ENCODE results near the gene VPS13C. TPM values are rescaled to one million over a fixed set of nuclear protein-coding genes. Genes with fewer than 3 reads are reported as not detected.
A peak's percentile ranks its signal among the peaks of the same experiment; 100 is the strongest.
"Not testable (repeated sequence)": the region's sequence is repeated elsewhere in the genome, so short reads cannot be mapped to it uniquely, and the experiment has no call there.

VPS13C gene
- total RNA-seq, 1 donor from 2014 or later = 89.0 TPM

DNA sequence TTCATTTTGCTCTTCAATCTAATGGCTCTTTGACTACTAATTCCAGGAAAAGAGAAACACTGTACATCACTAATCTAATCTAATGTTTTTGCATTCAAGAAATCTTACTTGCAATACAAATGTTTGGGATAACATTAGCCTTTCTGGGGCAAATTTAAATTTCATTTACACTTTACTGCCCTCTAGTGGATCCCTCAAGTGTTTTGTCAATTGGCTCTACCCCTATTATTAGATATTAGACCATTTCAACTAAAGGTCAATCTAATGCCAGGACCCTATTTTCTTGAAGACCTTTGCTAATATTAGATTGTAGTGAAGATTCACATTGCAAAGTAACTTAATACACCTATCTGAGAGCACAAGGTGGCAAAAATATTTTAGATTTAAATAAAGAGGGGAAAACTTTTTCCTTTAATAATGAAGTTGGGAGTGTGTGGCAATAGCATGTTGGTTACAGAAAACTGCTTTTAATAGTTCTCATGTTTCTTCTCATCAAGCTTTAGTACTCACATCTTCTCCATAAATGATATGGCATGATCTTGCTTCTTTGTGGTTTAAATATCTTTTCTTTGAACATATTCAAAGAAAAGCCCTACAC lies 11.6 kb upstream of the VPS13C start:
- DNase-seq (ENCODE audit: low read depth in 2 of 2) = peak in 1 of 2 donors; percentile 66

DNA sequence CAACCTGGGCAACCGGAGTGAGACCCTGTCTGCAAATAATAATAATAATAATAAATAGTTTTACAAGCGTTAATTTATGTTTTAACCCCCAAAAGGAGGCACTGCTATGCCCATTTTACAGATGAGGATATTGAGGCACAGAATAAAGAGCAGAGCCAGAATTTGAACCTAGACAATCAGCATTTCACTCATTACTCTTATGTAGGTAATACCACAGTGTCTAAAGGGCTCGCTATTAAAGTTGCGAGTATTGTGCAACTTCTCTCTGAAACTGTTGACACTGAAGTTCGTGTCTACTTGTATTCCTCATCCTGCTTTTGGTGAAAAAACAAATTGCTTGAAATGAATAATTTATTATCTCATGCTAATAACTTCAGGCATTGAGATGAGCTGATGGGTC lies 9.3 kb upstream of the VPS13C start:
- DNase-seq (ENCODE audit: low read depth in 2 of 2) = no peak

DNA sequence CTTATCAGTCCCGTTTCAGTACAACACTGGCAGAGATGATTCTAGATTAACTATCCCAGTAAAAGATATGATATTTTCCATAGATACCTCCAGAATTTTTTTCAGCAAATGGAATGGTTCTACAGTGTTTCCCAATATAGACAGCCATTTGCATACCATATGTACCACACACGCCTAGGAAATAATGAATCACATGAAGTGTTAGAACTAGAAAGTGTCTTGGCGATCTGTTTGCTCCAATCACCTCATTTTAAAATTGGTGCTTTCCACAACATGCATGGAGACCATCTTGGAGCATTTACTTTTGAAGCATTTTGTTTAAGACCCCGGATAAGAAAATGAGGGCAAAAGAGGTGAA lies 8.5 kb upstream of the VPS13C start:
- peak in 1 of 2 donors; percentile 24 for DNase-seq (ENCODE audit: low read depth in 2 of 2)

DNA sequence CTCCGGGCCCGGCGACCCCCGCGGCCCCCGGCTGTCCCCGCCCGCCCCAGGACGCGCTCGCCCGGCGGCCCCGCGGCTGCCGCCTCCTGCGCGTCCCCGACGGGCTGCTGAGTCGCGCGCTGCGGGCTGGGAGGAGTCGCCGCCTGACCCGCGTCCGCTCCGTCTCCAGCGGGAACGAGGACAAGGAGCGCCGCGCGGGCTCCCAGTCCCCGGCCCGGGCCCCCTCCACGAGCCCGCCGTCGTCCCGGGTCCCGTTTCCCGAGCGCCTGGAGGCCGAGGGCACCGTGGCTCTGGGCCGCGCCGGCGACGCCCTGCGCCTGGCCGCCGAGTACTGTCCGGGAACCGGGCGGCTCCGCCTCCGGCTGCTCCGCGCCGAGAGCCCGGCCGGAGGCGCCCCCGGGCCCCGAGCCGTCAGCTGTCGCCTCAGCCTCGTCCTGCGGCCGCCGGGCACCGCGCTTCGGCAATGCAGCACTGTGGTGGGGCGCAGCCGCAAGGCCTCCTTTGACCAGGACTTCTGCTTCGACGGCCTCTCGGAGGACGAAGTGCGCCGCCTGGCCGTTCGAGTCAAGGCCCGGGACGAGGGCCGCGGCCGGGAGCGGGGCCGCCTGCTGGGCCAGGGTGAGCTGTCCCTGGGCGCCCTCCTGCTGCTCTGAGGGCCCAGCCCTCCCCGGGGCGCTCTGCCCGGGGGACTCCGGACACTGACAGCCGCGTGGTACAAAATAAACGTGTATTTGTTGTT lies 8.0 kb upstream of the VPS13C start:
- peak in 1 of 2 donors; percentile 71 for DNase-seq (ENCODE audit: low read depth in 2 of 2)

DNA sequence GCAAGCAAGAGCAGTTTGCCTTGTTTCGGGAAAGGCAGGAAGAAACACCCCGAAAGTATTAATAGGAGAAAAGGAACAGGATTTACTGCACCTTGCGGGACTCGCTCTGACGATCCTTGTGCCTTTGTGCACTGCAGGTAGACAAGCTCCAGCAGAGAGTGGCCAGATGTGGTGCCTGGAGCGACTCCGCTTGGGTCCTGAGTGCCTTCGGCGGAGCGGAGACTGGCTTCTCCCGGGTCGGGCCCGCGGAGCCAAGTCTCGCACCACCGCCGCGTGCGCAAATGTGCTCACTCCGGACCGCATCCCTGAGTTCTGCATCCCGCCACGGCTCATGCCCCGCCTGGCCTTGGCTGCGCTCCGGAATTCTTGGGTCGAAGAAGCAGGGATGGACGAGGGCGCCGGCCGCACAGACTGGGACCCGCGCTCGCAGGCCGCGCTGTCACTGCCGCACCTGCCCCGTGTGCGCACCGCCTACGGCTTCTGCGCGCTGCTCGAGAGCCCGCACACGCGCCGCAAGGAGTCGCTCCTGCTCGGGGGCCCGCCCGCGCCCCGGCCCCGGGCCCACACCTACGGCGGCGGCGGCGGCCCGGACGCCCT lies 7.3 kb upstream of the VPS13C start:
- peak in 1 of 2 donors; percentile 44 for DNase-seq (ENCODE audit: low read depth in 2 of 2)

DNA sequence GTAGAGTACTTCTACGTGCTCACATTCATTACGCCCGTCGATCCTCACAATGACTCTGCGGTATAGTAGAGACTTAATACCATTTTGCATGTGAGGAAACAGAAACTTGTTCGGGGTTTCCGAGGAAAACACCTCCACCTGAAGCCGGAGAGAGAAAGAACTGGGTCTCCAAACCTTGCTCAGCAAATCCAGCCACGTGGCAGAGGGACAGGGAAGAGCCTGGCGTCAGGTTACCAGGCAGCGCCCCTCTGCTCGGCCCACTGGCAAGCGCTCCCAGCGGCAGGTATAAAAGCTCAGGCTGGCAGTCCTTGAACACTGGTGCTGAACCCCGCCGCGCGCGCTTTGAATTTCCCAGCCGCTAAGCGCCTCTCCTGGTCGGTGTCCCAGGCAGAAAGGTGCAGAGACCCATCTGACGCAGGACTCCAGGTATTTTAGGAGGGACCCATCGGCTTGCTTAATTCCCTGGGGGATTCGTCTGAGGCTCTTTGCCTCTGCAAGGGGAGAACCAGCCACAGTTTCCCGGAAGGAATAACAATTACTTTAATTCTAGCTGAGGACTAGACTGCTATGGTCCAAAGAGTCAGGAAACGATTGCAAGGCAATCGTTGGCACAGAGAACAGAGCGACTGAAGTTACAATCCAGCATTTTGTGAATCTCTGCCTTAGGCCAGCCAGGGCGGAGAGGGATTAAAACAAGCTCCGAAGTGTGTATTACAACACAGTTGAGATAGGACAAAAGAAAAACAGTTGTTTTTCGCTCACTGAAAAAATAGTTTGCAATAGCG lies 6.6 kb upstream of the VPS13C start, which contains the start of gene C2CD4A:
TSS of gene C2CD4A (plus strand) at position 315 of the 785 bp plus-strand sequence. CDS start 637 bp downstream, outside the sequence.
- peak; percentile 67 to 95 for DNase-seq (ENCODE audit: low read depth in 2 of 2)

DNA sequence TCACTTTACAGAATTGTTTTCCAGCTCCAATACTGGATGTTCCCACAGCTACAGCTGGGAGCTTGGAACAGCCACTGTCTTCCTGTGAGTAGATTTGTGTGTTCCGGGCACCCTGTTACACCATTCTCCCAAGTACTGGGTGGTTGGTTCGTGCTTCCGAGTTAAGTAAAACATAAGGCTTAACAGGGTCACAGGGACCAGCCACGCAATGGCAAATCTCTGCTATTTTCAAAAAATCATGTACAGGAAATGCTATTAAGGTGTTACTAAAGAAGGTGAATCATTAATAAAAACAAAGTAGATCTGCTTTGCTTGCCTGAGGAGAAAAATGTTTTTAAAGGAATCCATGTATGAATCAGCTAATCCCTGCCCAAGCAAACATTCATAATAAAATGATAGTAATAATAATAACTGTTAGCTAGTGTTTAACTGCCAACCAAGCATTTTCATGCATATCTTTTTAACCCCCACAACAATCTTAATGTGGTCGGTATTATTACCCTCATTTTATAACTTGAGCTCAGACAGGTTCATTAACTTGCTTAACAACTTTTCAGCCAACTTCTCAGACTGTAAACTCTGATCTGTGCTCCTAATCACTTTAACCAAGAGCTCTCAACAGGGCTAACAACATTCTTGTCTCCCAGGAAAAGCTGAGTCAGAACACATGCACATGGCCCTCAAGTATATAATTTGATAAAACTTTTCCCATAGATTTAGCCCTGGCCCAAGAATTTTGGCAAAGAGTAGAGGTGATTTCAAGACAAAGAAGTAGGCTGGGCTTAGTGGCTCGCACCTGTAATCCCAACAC lies 3.8 kb upstream of the VPS13C start:
- DNase-seq (ENCODE audit: low read depth in 2 of 2) = peak in 1 of 2 donors; percentile 83

DNA sequence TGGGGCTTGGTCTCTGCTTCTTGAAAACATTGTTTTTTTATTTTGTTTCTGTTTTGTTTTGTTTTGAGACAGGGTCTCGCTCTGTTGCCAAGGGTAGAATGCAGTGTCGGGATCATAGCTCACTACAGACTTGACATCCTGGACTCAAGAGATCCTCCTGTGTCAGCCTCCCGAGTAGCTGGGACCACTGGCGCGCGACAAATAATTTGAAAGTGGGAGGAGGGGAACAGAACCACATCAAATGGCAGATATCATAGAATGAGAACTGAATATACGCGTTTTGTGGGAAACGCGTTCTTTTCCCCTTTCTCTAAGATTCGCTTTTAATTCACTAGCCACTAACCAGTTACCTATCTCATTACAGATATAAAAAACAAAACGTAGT lies 641 bp upstream of the VPS13C start:
- DNase-seq (ENCODE audit: low read depth in 2 of 2) = no peak

DNA sequence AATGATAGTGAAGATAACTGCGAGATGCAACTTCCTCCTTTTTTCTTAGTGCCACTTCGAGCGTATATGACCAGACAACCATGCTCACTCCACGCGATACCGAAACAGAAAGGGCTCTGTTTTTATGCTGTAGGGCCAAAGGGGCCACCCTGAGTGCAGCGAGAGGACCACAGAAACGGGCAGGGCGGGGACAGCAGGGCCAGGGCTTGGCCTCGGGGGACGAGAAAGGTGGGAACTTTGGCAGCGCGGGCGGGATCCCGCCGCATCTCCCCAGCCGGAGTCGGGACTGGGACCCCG lies 483 bp downstream of the VPS13C start:
- DNase-seq (ENCODE audit: low read depth in 2 of 2) = peak in 1 of 2 donors; percentile 55

DNA sequence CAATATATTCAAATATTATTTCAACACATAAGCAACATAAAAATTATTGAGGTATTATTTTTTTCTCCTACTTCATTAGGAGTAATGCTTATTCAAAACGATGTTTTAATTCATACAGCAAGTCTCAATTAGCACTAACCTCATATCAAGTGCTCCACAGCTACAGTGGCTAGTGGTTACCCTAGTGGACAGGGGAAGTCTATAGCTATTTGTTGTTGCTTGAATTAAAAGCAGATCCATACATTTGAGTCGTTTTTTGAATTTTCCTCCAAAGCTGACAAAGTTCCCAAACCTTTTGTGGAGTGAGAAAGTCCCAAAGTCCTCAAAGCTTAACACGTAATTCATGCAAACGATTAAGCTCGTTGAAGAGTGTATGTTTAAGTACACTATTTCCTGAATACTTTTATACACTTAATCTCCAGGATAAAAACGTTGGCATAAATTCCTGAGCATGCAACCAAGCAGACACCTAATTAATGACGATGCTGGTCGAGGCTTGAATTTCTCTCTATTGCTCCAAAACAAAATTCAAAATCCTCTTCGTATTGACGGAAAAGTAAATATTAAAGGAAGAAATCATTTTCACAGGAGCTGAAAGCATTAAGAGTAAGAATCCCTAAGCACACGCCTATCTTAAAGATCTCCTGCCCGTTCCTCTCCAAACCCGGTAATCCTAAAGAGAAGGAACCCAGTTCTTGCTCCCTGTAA lies 985 bp downstream of the VPS13C start:
- peak in 1 of 2 donors; percentile 39 for DNase-seq (ENCODE audit: low read depth in 2 of 2)

DNA sequence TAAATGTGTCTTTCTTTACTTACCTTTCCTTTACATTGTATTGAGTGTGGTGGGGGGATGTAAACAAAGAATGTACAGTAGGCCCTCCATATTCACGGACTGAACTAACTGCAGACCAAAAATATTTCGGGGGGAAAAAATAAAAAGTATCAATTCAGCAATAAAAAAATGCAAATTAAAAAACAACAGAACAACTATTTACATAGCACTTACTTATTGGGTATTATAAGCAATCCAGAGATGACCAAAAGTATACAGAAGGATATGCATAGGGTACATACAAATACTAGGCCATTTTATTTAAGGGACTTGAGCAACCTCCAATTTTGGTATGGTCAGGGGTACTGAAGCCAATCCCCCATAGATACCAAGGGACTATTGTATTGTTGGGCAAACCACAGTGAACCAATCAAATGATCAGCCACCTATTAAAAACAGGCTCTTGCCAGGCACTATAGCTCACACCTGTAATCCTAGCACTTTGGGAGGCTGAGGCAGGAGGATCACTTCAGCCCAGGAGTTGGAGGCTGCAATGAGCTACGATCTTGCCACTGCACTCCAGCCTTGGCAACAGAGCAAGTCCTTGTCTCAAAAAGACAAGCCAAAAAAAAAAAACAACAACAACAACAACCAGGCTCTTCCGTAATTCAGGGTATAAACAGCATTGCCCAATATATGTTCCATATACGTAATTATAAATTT lies 1.8 kb downstream of the VPS13C start:
- no peak for DNase-seq (ENCODE audit: low read depth in 2 of 2)

DNA sequence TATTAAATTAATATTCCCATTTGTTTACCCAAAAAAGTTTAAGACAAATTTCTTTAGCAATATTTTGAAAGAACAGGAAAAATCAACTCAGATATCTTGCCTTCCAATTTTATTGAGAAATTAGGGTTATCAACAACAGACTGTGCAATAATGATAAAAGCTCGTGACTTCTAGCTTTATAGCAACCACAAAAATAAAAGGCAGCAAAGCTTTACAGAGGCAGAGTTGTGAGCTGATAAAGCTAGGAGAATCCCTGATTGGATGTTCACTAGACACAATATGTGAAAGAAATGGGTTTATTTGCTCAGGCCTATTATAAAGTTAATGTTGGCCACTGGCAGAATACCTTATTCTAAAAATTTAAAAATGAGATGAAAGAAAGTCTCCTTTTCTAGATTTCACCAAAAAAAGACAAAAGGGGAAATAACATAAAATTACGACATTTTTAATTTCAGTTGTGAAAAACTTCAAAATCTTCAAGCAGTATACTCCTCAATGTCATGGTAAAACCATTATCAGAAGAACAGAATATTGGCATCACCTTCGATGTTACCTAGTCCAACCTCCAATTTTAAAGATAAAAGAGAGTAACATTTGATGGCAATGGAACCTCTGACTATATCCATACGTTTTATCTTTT lies 2.8 kb downstream of the VPS13C start:
- no peak for DNase-seq (ENCODE audit: low read depth in 2 of 2)

DNA sequence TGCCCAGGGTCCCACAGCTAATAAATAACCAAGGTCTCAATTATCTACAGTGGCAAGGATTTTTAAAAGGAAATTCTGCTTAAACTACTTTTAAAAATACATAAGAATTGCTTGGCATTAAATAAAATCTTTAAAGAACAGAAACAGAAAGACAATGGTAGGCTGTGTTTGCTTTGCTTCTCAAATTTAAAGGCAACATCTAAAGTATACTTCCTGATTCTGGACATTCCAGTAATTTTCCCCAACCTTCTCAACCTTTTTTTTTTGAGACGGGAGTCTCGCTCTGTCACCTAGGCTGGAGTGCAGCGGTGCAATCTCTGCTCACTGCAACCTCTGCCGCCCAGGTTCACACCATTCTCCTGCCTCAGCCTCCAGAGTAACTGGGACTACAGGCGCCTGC lies 5.3 kb downstream of the VPS13C start:
- DNase-seq (ENCODE audit: low read depth in 2 of 2) = no peak

DNA sequence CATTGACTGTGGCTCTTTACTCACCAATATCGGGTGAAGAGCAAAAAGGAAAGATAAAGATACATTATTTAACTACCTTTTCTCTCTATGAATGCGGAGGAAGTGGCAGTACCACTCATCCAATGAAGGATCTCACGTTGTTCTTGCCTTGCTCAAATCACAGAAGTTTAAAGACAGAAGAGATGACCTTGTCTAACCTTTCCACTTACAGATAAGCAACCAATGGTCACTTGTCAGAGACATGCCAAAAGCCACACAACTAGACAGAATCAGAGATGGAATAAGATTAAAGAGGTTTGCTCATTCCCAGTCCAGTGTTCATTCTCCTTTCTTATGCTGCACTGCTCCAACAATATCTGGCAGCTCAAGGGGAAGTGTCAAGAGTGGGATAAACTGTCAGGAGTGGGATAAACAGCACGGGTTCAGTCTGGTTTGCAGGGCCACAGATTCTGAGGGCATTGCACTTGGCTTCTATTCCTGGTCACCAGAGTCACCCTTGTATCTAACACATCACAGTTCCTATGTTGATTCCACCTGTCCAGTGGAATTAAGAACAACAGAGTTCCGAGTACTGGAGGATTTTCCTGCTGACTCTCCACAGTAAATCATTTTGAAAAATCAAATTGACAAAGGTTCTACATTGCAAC lies 6.7 kb downstream of the VPS13C start:
- no peak for DNase-seq (ENCODE audit: low read depth in 2 of 2)

DNA sequence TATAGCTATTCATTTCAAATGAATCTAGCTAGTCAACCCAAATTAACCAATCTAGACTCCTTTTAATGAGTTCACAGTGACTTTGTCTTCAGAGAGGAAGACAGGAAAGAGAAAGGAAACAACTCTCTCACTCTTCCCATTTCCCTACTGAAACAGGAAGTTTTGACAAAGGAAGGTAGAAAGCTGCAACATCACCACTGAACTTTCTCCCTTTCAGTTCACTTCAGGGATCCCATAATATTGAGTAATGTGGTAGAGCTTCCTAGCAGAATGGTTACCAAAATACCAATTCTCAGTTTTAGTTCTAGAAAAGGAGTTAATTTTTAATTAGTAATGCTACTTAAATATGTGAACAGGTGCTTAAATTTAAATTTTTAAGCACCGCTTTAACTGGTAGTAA lies 7.5 kb downstream of the VPS13C start:
- peak in 1 of 2 donors; percentile 8 for DNase-seq (ENCODE audit: low read depth in 2 of 2)

DNA sequence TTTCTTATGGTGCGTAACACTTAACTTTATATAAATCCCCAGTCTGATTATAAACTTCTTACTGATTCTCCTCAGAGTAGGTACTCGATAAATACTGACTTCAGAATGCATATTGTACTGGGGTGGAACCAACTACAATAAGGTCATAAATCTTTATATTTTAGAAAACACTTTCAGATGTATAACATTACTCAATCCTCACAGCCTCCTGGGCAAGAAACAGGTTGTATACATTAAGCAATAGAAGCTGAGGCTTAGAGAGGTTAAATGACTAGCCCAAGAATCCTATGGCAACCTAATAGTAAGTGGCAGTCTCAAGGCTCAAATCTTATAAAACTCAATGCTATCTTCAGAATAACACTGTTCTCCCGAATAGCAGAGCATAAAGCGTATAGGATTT lies 9.1 kb downstream of the VPS13C start:
- no peak for DNase-seq (ENCODE audit: low read depth in 2 of 2)

DNA sequence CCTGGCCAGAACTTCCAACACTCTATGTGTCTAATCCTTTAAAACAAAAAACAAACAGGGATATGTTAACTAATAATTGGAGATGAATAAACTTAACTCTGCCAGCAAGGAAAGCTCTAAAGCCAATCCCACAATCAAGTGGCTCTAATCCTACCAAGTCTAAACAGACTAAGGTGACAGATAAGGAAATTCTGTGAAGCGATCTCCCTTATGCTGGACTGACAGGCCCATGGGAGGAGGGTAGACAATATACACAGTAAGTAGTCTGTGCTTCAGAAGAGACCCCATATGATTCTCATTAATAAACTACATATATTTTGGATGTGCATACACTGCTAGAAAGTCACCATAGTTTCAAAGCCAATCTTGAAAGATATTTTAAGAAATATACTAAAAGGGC lies 10.1 kb downstream of the VPS13C start:
- no peak for DNase-seq (ENCODE audit: low read depth in 2 of 2)

DNA sequence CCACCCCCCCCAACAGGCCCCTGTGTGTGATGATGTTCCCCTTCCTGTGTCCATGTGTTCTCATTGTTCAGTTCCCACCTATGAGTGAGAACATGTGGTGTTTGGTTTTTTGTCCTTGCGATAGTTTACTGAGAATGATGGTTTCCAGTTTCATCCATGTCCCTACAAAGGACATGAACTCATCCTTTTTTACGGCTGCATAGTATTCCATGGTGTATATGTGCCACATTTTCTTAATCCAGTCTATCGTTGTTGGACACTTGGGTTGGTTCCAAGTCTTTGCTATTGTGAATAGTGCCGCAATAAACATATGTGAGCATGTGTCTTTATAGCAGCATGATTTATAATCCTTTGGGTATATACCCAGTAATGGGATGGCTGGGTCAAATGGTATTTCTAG lies 12.0 kb downstream of the VPS13C start:
- not testable (repeated sequence) for DNase-seq (ENCODE audit: low read depth in 2 of 2)

DNA sequence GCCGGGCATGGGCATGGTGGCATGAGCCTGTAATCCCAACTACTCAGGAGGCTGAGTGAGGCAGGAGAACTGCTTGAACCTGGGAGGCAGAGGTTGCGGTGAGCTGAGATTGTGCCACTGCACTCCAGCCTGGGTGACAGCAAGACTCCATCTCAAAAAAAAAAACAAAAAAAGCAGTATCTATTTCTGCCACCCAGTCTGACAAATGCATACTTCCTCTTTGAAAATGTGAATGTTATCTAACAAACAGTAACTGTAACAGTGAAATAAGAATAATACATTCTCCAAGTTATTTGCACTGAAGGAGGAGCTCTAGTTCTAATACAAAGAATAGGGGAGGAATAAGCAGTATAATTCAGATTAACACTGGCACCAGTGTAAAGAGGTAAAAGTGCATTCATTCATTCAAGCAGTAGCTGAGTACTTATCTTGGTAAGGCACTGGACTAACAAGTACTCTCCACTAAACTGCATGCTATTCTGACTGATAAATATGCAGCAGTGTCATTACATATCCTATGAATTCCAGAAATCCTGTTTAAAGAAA lies 12.9 kb downstream of the VPS13C start:
- no peak for DNase-seq (ENCODE audit: low read depth in 2 of 2)

Data from dermis microvascular lymphatic vessel endothelial cell (primary cell).